K562 (cell line): ENCODE measurements around the gene TKT. TPM values are rescaled to one million over a fixed set of nuclear protein-coding genes. Genes with fewer than 3 reads are reported as not detected.

Source experiments
- ATAC-seq: fragments of 200-7000 bp; cut with Tn5 transposase; 3 replicates; pipeline ENCODE4 v1.9.1; 2020; ENCODE audit warnings: moderate library complexity
- BruUV-seq: library from RNA; stranded (reverse); fragments of 400-500 nt; replicated peaks from 2 replicates; lab custom pipeline; 2021; lab: Mats Ljungman, UMichigan
- CTCF ChIA-PET: fragments of 300-600 bp; formaldehyde crosslinking; extraction: SDS; loops from one replicate; lab custom pipeline; 2021; ENCODE audit warnings: low intra/inter-chr PET ratio; lab: Yijun Ruan, JAX
- POLR2A ChIA-PET: fragments of 300-600, 350-650 bp; sonication (Branson Sonifier 250); formaldehyde crosslinking; extraction: SDS; loops from one replicate; lab custom pipeline; 2021; ENCODE audit warnings: antibody characterized with exemption, inconsistent platforms; lab: Yijun Ruan, JAX
- DNase-seq, 4 experiments: peaks; one replicate each; pipeline versions ENCODE4 v3.0.0 to v3.0.0-alpha.2; 2011 to 2018; ENCODE audit warnings: low spot score in 3 of 4, mixed read lengths in 3 of 4; ENCODE audit errors: extremely low read depth in 1 of 4
- FAIRE-seq: peaks from 2 replicates; lab custom pipeline; 2011; peaks lifted over from hg19 to GRCh38; lab: Jason Lieb, UNC
- H2AFZ ChIP-seq: 2 replicates; pipeline ENCODE4 v1.6.0; 2011; ENCODE audit warnings: low read depth, low read length, control low read depth, inconsistent platforms
- H3K27ac ChIP-seq: fragments of 200-600 bp; 3 replicates; pipeline ENCODE4 v1.8.0; 2011; ENCODE audit warnings: low read depth, mild to moderate bottlenecking, control low read depth, inconsistent platforms, low read length, moderate library complexity, mixed read lengths; ENCODE audit errors: extremely low read depth
- H3K27me3 ChIP-seq, 2 experiments: fragments of 300-600 bp in 1 of 2; 2 replicates in 1 of 2; 3 replicates in 1 of 2; pipeline versions ENCODE4 v1.6.0 to v1.8.0; 2011; ENCODE audit warnings: inconsistent platforms in 2 of 2, low read length in 2 of 2, mild to moderate bottlenecking in 1 of 2, mixed read lengths in 1 of 2, moderate library complexity in 1 of 2; ENCODE audit not compliant: control insufficient read depth in 2 of 2, insufficient read depth in 2 of 2
- H3K36me3 ChIP-seq: fragments of 300-600 bp; 3 replicates; pipeline ENCODE4 v1.8.0; 2011; ENCODE audit warnings: mild to moderate bottlenecking, low read length, inconsistent platforms; ENCODE audit not compliant: control insufficient read depth, insufficient read depth
- H3K4me1 ChIP-seq, 2 experiments: fragments of 200-600 bp in 1 of 2; replicated peaks in 1 of 2; 2 replicates in 1 of 2; 3 replicates in 1 of 2; pipeline versions ENCODE4 v1.5.1 to v1.8.0; 2011; ENCODE audit warnings: inconsistent platforms in 2 of 2, low read length in 2 of 2, mild to moderate bottlenecking in 1 of 2, mixed read lengths in 1 of 2, moderate library complexity in 1 of 2; ENCODE audit not compliant: control insufficient read depth in 2 of 2, insufficient read depth in 2 of 2
- H3K4me2 ChIP-seq: 2 replicates; pipeline ENCODE4 v1.6.1; 2011; ENCODE audit warnings: low read length, control low read depth, inconsistent platforms, mixed read lengths; ENCODE audit not compliant: insufficient read depth
- H3K4me3 ChIP-seq: fragments of 200-600 bp; sonication (generic), shearing (Covaris generic); 2 replicates; pipeline ENCODE4 v1.5.1; 2016; ENCODE audit warnings: control low read depth, inconsistent platforms
- H3K79me2 ChIP-seq: fragments of 200-600 bp; 3 replicates; pipeline ENCODE4 v1.8.0; 2011; ENCODE audit warnings: low read length, inconsistent platforms; ENCODE audit not compliant: control insufficient read depth, insufficient read depth
- H3K9ac ChIP-seq, 2 experiments: 2 replicates each; pipeline versions ENCODE4 v1.6.0 to v1.6.1; 2011; ENCODE audit warnings: low read depth in 2 of 2, low read length in 2 of 2, control low read depth in 1 of 2, inconsistent platforms in 1 of 2, mild to moderate bottlenecking in 1 of 2, mixed read lengths in 1 of 2; ENCODE audit not compliant: insufficient read depth in 1 of 2
- H3K9me1 ChIP-seq: one replicate; pipeline ENCODE4 v1.6.0; 2011; ENCODE audit warnings: inconsistent platforms, mild to moderate bottlenecking, low read length, moderate library complexity; ENCODE audit not compliant: control insufficient read depth, insufficient read depth
- H3K9me3 ChIP-seq: replicated peaks from 2 replicates; pipeline ENCODE4 v1.5.1; 2011; ENCODE audit warnings: low read depth, low read length, inconsistent platforms; ENCODE audit not compliant: control insufficient read depth, insufficient read depth
- H4K20me1 ChIP-seq: replicated peaks from 2 replicates; pipeline ENCODE4 v1.6.1; 2011; ENCODE audit warnings: low read length, inconsistent platforms, mixed read lengths; ENCODE audit not compliant: control insufficient read depth, insufficient read depth
- JUND ChIP-seq, 2 experiments: IDR thresholded peaks; 2 replicates in 1 of 2; 3 replicates in 1 of 2; pipeline ENCODE4 v1.6.1; 2011; ENCODE audit warnings: borderline replicate concordance in 2 of 2, low read depth in 2 of 2, low read length in 2 of 2, improper control_type of control experiment in 1 of 2, missing biosample characterization in 1 of 2, missing genetic modification characterization in 1 of 2, missing genetic modification reagents in 1 of 2
- POLR2A ChIP-seq: fragments of 450-650 bp; conservative IDR thresholded peaks from 2 replicates; pipeline ENCODE4 v1.6.1; 2016
- SAFB2 ChIP-seq: fragments of 200-400 bp; formaldehyde crosslinking; IDR thresholded peaks from 2 replicates; pipeline ENCODE4 v1.6.1; 2018; ENCODE audit warnings: borderline replicate concordance, low read length, low read depth, moderate library complexity; ENCODE audit not compliant: severe bottlenecking
- SIX5 ChIP-seq, 2 experiments: IDR thresholded peaks; 2 replicates each; pipeline ENCODE4 v1.6.1; 2011; ENCODE audit warnings: low read length in 2 of 2, borderline replicate concordance in 1 of 2, low read depth in 1 of 2, mild to moderate bottlenecking in 1 of 2, moderate library complexity in 1 of 2; ENCODE audit not compliant: insufficient read depth in 1 of 2
- ZBTB12 ChIP-seq: fragments of 250-450 bp; sonication (Bioruptor Pico); IDR thresholded peaks from 2 replicates; pipeline ENCODE4 v1.4.0; 2020
- ZNF212 ChIP-seq: fragments of 450-650 bp; formaldehyde crosslinking; IDR thresholded peaks from 2 replicates; pipeline ENCODE4 v1.4.0; 2020; ENCODE audit warnings: mild to moderate bottlenecking
- WGBS: fragments of 100-300 bp; shearing (Covaris generic); methylation state at CpG from one replicate; pipeline ENCODE4 v1.1.6; 2016; ENCODE audit warnings: low coverage, mixed read lengths; ENCODE audit not compliant: insufficient coverage; ENCODE audit errors: missing lambda C conversion rate; 5-methylcytosine and 5-hydroxymethylcytosine counted together
- in situ Hi-C: fragments of 300-500 bp; cut with MboI; formaldehyde crosslinking; loops from 4 replicates; pipeline ENCODE4 v1.15.0; 2018; ENCODE audit warnings: inconsistent platforms, mixed read lengths
- intact Hi-C: fragments of 100-400 bp; cut with micrococcal nuclease; formaldehyde crosslinking; loops from 2 replicates; pipeline ENCODE4 v1.14.2; 2022
- polyA plus RNA-seq, 8 experiments: library from polyadenylated mRNA; depleted of rRNA in 4 of 8; stranded (reverse) in 5 of 8; unstranded in 3 of 8; fragments of >200 nt; fragmentation: Nextera tagmentation in 2 of 8; fragmentation: Illumina TruSeq in 1 of 8; extraction: Ambion mirVana in 2 of 8; extraction: Trizol in 1 of 8; gene quantifications; 2 replicates each; pipeline versions ENCODE4 v1.2.1 to v1.2.3, GENCODE V29; 2011 to 2014; ENCODE audit warnings: inconsistent platforms in 1 of 8, missing spikeins in 1 of 8
- total RNA-seq, 7 experiments: library from RNA; depleted of rRNA in 6 of 7; stranded (reverse); fragments of >200 nt in 6 of 7; fragmentation: Illumina TruSeq in 2 of 7; extraction: Trizol in 2 of 7; gene quantifications; 2 replicates each; pipeline versions ENCODE4 v1.2.1 to v1.2.3, GENCODE V29; 2011 to 2021; ENCODE audit warnings: low replicate concordance in 1 of 7

Gene TKT
- total and polyA plus RNA-seq, 9 of the 15 experiments (the other 6 are each of a cell fraction or from before 2014, with no cell fraction given), result 58.1 to 401 (median 187) TPM

GRCh38 chr3:53225181-53225580, 30.6 kb downstream of the TKT start:
- POLR2A ChIA-PET, result interaction anchor here (2.2 kb wide), 1 partner anchor 11 kb away, joined by 9 read pairs; no protein-coding TSS in a partner anchor
- no peak for FAIRE-seq
- intact Hi-C loops, result loop anchor here (10.0 kb wide), 1 partner anchor 50 kb away; no protein-coding TSS in a partner anchor
- peak in 1 of 4 experiments; percentile 5 for DNase-seq
- TF ChIP-seq SAFB2, result no peak
- TF ChIP-seq JUND (IDR thresholded peaks at IDR 0.05; ENCODE audit: borderline replicate concordance, low read depth, low read length), result no peak
- TF ChIP-seq JUND (tag; IDR thresholded peaks at IDR 0.05; ENCODE audit: borderline replicate concordance, low read depth, low read length), result no peak
- TF ChIP-seq SIX5 (IDR thresholded peaks at IDR 0.05; ENCODE audit: borderline replicate concordance in 1 of 2, insufficient read depth in 1 of 2, low read depth in 1 of 2, low read length in 2 of 2), result no peak
- Histone ChIP-seq H3K79me2 (no peaks in the 10 kb centered on the region), H3K9me1 (no peaks in the 10 kb centered on the region), H3K9me3 (no peaks in the 10 kb centered on the region), H2AFZ (no peak overlapping the region), H3K4me1 (peaks cover 0 to 3% of the 10 kb centered on the region in 2 experiments; a peak in 1 of 5 replicates), H3K27me3 (no peaks in the 10 kb centered on the region), H3K27ac (no peak overlapping the region), H4K20me1 (peaks cover 8% of the 10 kb centered on the region), H3K4me2 (no peak overlapping the region), H3K36me3 (peaks cover 72% of the 10 kb centered on the region), H3K4me3 (no peak overlapping the region), H3K9ac (no peak overlapping the region)
- no TSS peak for BruUV-seq
- CTCF ChIA-PET, result no interaction called here
- in situ Hi-C loops, result no loop called here
- WGBS, result 81% methylated on average over 5 of the region's 6 CpGs
- ATAC-seq, result no peak

- H3K36me3 ChIP-seq, result peaks cover 66% of the 10 kb centered on the region
- intact Hi-C loops (loop anchor here (10.0 kb wide), 1 partner anchor 50 kb away; no protein-coding TSS in a partner anchor), in situ Hi-C loops (no loop called here)
- no peaks in the 10 kb centered on the region for H3K9me1 ChIP-seq
- DNase-seq (no peak), FAIRE-seq (no peak), ATAC-seq (no peak)
- no TSS peak for BruUV-seq
- CTCF ChIA-PET, result no interaction called here
- 80% methylated on average over 3 of the region's 5 CpGs for WGBS
- H3K27me3 ChIP-seq, result no peaks in the 10 kb centered on the region
- H3K4me1 ChIP-seq, result peaks cover 0 to 3% of the 10 kb centered on the region in 2 experiments; a peak in 1 of 5 replicates
- no peak overlapping the region for H3K4me3 ChIP-seq
- TF ChIP-seq POLR2A (0 out of 2 replicates have a peak, but pooled peaks have one; percentile 12), ZBTB12 (CRISPR knock-in tag) (no peak), ZNF212 (CRISPR knock-in tag) (no peak)
- no peak overlapping the region for H3K9ac ChIP-seq
- no peaks in the 10 kb centered on the region for H3K79me2 ChIP-seq
- no peak overlapping the region for H3K4me2 ChIP-seq
- no peaks in the 10 kb centered on the region for H3K9me3 ChIP-seq
- no peak overlapping the region for H2AFZ ChIP-seq
- H3K27ac ChIP-seq, result no peak overlapping the region
- POLR2A ChIA-PET, result interaction anchor here (0.6 kb wide), 1 partner anchor 12 kb away, joined by 3 read pairs; no protein-coding TSS in a partner anchor
- peaks cover 8% of the 10 kb centered on the region for H4K20me1 ChIP-seq
These were observed 31.3 kb downstream of the TKT start for GRCh38 chr3:53224536-53224935.
